PFSK-1 (cell line): ENCODE results near the gene ARHGDIB.

Experiments
- POLR2AphosphoS5 ChIP-seq: IDR thresholded peaks from 2 replicates; pipeline ENCODE4 v1.6.1; 2012; ENCODE audit warnings: low read depth, mild to moderate bottlenecking, control low read depth, low read length, moderate library complexity
- REST ChIP-seq, 2 experiments: IDR thresholded peaks; 2 replicates each; pipeline versions ENCODE4 v1.6.1 to v1.8.0; 2011 to 2012; ENCODE audit warnings: low read depth in 2 of 2, low read length in 2 of 2, control low read depth in 1 of 2, inconsistent platforms in 1 of 2, mild to moderate bottlenecking in 1 of 2, moderate library complexity in 1 of 2; ENCODE audit not compliant: insufficient read depth in 1 of 2
- TAF1 ChIP-seq: IDR thresholded peaks from 2 replicates; pipeline ENCODE4 v1.6.1; 2012; ENCODE audit warnings: low read length, control low read depth, borderline replicate concordance; ENCODE audit not compliant: insufficient read depth

- TF ChIP-seq POLR2AphosphoS5 (no peak), REST (IDR thresholded peaks at IDR 0.05; ENCODE audit: insufficient read depth in 1 of 2, low read depth in 2 of 2, low read length in 2 of 2) (no peak), TAF1 (no peak)
Observed at GRCh38 chr12:14994610-14995009, 33.2 kb upstream of the ARHGDIB start.
